ENCODE data around the gene CCHCR1.
"Not testable (repeated sequence)": the region's sequence is repeated elsewhere in the genome, so short reads cannot be mapped to it uniquely, and the experiment has no call there.

Gene CCHCR1

GRCh38 chr6:31185695-31186051 lies 28.1 kb upstream of the CCHCR1 start:
- peak; percentile 76 for FAIRE-seq
- DNase-seq (ENCODE audit: insufficient read length, low spot score): not testable (repeated sequence)

GRCh38 chr6:31183859-31184258 lies 26.3 kb upstream of the CCHCR1 start:
- not testable (repeated sequence) for DNase-seq (ENCODE audit: insufficient read length, low spot score); FAIRE-seq

- not testable (repeated sequence) for DNase-seq (ENCODE audit: insufficient read length, low spot score); FAIRE-seq
Measured at GRCh38 chr6:31183287-31183686, 25.7 kb upstream of the CCHCR1 start.

- DNase-seq (ENCODE audit: insufficient read length, low spot score): no peak
- no peak for FAIRE-seq
Measured at GRCh38 chr6:31180500-31180899, 22.9 kb upstream of the CCHCR1 start.

GRCh38 chr6:31179896-31180295 lies 22.3 kb upstream of the CCHCR1 start:
- DNase-seq (ENCODE audit: insufficient read length, low spot score): no peak

GRCh38 chr6:31179042-31179386 lies 21.4 kb upstream of the CCHCR1 start:
- FAIRE-seq (no peak), DNase-seq (ENCODE audit: insufficient read length, low spot score) (no peak)

More at GRCh38 chr6:31179896-31180295, 22.3 kb upstream of the CCHCR1 start:
- no peak for FAIRE-seq

GRCh38 chr6:31178143-31179041 lies 20.8 kb upstream of the CCHCR1 start:
- FAIRE-seq (peak; percentile 39), DNase-seq (ENCODE audit: insufficient read length, low spot score) (no peak)

GRCh38 chr6:31175971-31176370 lies 18.4 kb upstream of the CCHCR1 start:
- no peak for FAIRE-seq
- DNase-seq (ENCODE audit: insufficient read length, low spot score): no peak

GRCh38 chr6:31174378-31174777 lies 16.8 kb upstream of the CCHCR1 start:
- no peak for DNase-seq (ENCODE audit: insufficient read length, low spot score)
- no peak for FAIRE-seq

GRCh38 chr6:31173406-31173805 lies 15.8 kb upstream of the CCHCR1 start:
- no peak for DNase-seq (ENCODE audit: insufficient read length, low spot score)
- no peak for FAIRE-seq

GRCh38 chr6:31172973-31173384 lies 15.4 kb upstream of the CCHCR1 start:
- no peak for FAIRE-seq
- DNase-seq (ENCODE audit: insufficient read length, low spot score): no peak

- DNase-seq (ENCODE audit: insufficient read length, low spot score) (no peak), FAIRE-seq (no peak)
Measured at GRCh38 chr6:31171931-31172905, 14.6 kb upstream of the CCHCR1 start.

GRCh38 chr6:31170987-31171671 lies 13.5 kb upstream of the CCHCR1 start:
- DNase-seq (ENCODE audit: insufficient read length, low spot score): no peak
- no peak for FAIRE-seq

GRCh38 chr6:31170600-31170881 lies 12.9 kb upstream of the CCHCR1 start, which contains the start of gene POU5F1:
Gene POU5F1 (minus strand): TSS chr6:31170682. CDS start chr6:31170620, 62 bp downstream.
- no peak for DNase-seq (ENCODE audit: insufficient read length, low spot score)
- no peak for FAIRE-seq

- DNase-seq (ENCODE audit: insufficient read length, low spot score); FAIRE-seq: not testable (repeated sequence)
Measured at GRCh38 chr6:31169858-31170599, 12.4 kb upstream of the CCHCR1 start.

- no peak for FAIRE-seq
Measured at GRCh38 chr6:31169123-31169857, 11.7 kb upstream of the CCHCR1 start.

GRCh38 chr6:31168606-31169005 lies 11.0 kb upstream of the CCHCR1 start:
- no peak for FAIRE-seq

More at GRCh38 chr6:31169123-31169857, 11.7 kb upstream of the CCHCR1 start:
- DNase-seq (ENCODE audit: insufficient read length, low spot score): no peak

GRCh38 chr6:31165986-31166385 lies 8.4 kb upstream of the CCHCR1 start:
- DNase-seq (ENCODE audit: insufficient read length, low spot score) (no peak), FAIRE-seq (no peak)

More at GRCh38 chr6:31168606-31169005, 11.0 kb upstream of the CCHCR1 start:
- DNase-seq (ENCODE audit: insufficient read length, low spot score): no peak

- peak; percentile 88 for FAIRE-seq
- DNase-seq (ENCODE audit: insufficient read length, low spot score): peak; percentile 69
Measured at GRCh38 chr6:31165064-31165832, 7.6 kb upstream of the CCHCR1 start.

Data from GM19239 (cell line).